ENCODE data around the gene RGS17.

RGS17 gene

GRCh38 chr6:153126218-153126617, 4.9 kb downstream of the RGS17 start:
- Histone ChIP-seq H3K79me2 (ENCODE audit: low read length) (no peaks in the 10 kb centered on the region), H4K20me1 (ENCODE audit: insufficient read depth, low read length) (no peaks in the 10 kb centered on the region), H3K4me2 (ENCODE audit: low read length) (no peak overlapping the region), H3K4me3 (ENCODE audit: low read length) (no peak overlapping the region), H3K9ac (ENCODE audit: low read length) (no peak overlapping the region), H3K27me3 (ENCODE audit: low read depth, low read length) (no peaks in the 10 kb centered on the region), H3K4me1 (ENCODE audit: low read length) (no peaks in the 10 kb centered on the region), H3K27ac (ENCODE audit: low read length) (no peak overlapping the region), H3K36me3 (replicated peaks; ENCODE audit: low read depth, low read length) (no peaks in the 10 kb centered on the region), H2AFZ (ENCODE audit: low read depth, low read length) (no peak overlapping the region), H3K9me3 (ENCODE audit: insufficient read depth, low read length) (no peaks in the 10 kb centered on the region)
- TF ChIP-seq EZH2phosphoT487 (IDR thresholded peaks at IDR 0.05; ENCODE audit: low read depth) (no peak), CTCF (IDR thresholded peaks at IDR 0.05; ENCODE audit: low read depth, low read length) (no peak)

- H3K27ac ChIP-seq (ENCODE audit: low read length), result no peak overlapping the region
- no peaks in the 10 kb centered on the region for H4K20me1 ChIP-seq (ENCODE audit: insufficient read depth, low read length)
- H3K4me3 ChIP-seq (ENCODE audit: low read length), result no peak overlapping the region
- no peaks in the 10 kb centered on the region for H3K9me3 ChIP-seq (ENCODE audit: insufficient read depth, low read length)
- no peaks in the 10 kb centered on the region for H3K36me3 ChIP-seq (replicated peaks; ENCODE audit: low read depth, low read length)
- H3K27me3 ChIP-seq (ENCODE audit: low read depth, low read length), result no peaks in the 10 kb centered on the region
- no peak overlapping the region for H2AFZ ChIP-seq (ENCODE audit: low read depth, low read length)
- H3K4me2 ChIP-seq (ENCODE audit: low read length), result no peak overlapping the region
- TF ChIP-seq EZH2phosphoT487 (IDR thresholded peaks at IDR 0.05; ENCODE audit: low read depth) (no peak), CTCF (IDR thresholded peaks at IDR 0.05; ENCODE audit: low read depth, low read length) (no peak)
- H3K4me1 ChIP-seq (ENCODE audit: low read length), result no peaks in the 10 kb centered on the region
- H3K9ac ChIP-seq (ENCODE audit: low read length), result no peak overlapping the region
- H3K79me2 ChIP-seq (ENCODE audit: low read length), result no peaks in the 10 kb centered on the region
Measured at GRCh38 chr6:153125032-153125431, 6.0 kb downstream of the RGS17 start.

GRCh38 chr6:153123801-153124200, 7.3 kb downstream of the RGS17 start:
- Histone ChIP-seq H3K9ac (ENCODE audit: low read length) (no peak overlapping the region), H3K36me3 (replicated peaks; ENCODE audit: low read depth, low read length) (no peaks in the 10 kb centered on the region), H3K27ac (ENCODE audit: low read length) (no peak overlapping the region), H3K4me3 (ENCODE audit: low read length) (no peak overlapping the region), H4K20me1 (ENCODE audit: insufficient read depth, low read length) (no peaks in the 10 kb centered on the region), H3K79me2 (ENCODE audit: low read length) (no peaks in the 10 kb centered on the region), H3K27me3 (ENCODE audit: low read depth, low read length) (no peaks in the 10 kb centered on the region), H3K4me2 (ENCODE audit: low read length) (no peak overlapping the region), H2AFZ (ENCODE audit: low read depth, low read length) (no peak overlapping the region), H3K4me1 (ENCODE audit: low read length) (peaks cover 4% of the 10 kb centered on the region), H3K9me3 (ENCODE audit: insufficient read depth, low read length) (no peaks in the 10 kb centered on the region)
- TF ChIP-seq CTCF (IDR thresholded peaks at IDR 0.05; ENCODE audit: low read depth, low read length) (no peak), EZH2phosphoT487 (IDR thresholded peaks at IDR 0.05; ENCODE audit: low read depth) (no peak)

GRCh38 chr6:153121311-153121710, 9.8 kb downstream of the RGS17 start:
- TF ChIP-seq EZH2phosphoT487 (IDR thresholded peaks at IDR 0.05; ENCODE audit: low read depth) (no peak), CTCF (IDR thresholded peaks at IDR 0.05; ENCODE audit: low read depth, low read length) (no peak)
- no peak overlapping the region for H3K4me2 ChIP-seq (ENCODE audit: low read length)
- no peaks in the 10 kb centered on the region for H3K9me3 ChIP-seq (ENCODE audit: insufficient read depth, low read length)
- no peak overlapping the region for H2AFZ ChIP-seq (ENCODE audit: low read depth, low read length)
- no peak overlapping the region for H3K4me3 ChIP-seq (ENCODE audit: low read length)
- no peak overlapping the region for H3K27ac ChIP-seq (ENCODE audit: low read length)
- H3K9ac ChIP-seq (ENCODE audit: low read length), result no peak overlapping the region
- no peaks in the 10 kb centered on the region for H3K36me3 ChIP-seq (replicated peaks; ENCODE audit: low read depth, low read length)
- H4K20me1 ChIP-seq (ENCODE audit: insufficient read depth, low read length), result no peaks in the 10 kb centered on the region
- peaks cover 11% of the 10 kb centered on the region for H3K4me1 ChIP-seq (ENCODE audit: low read length)
- H3K27me3 ChIP-seq (ENCODE audit: low read depth, low read length), result no peaks in the 10 kb centered on the region
- no peaks in the 10 kb centered on the region for H3K79me2 ChIP-seq (ENCODE audit: low read length)
